ENCODE results near the gene HMX1. TPM values are rescaled to one million over a fixed set of nuclear protein-coding genes. Genes with fewer than 3 reads are reported as not detected.

The HMX1 gene
- total and polyA plus RNA-seq, 2 donors from 2014 or later: not detected

DNA sequence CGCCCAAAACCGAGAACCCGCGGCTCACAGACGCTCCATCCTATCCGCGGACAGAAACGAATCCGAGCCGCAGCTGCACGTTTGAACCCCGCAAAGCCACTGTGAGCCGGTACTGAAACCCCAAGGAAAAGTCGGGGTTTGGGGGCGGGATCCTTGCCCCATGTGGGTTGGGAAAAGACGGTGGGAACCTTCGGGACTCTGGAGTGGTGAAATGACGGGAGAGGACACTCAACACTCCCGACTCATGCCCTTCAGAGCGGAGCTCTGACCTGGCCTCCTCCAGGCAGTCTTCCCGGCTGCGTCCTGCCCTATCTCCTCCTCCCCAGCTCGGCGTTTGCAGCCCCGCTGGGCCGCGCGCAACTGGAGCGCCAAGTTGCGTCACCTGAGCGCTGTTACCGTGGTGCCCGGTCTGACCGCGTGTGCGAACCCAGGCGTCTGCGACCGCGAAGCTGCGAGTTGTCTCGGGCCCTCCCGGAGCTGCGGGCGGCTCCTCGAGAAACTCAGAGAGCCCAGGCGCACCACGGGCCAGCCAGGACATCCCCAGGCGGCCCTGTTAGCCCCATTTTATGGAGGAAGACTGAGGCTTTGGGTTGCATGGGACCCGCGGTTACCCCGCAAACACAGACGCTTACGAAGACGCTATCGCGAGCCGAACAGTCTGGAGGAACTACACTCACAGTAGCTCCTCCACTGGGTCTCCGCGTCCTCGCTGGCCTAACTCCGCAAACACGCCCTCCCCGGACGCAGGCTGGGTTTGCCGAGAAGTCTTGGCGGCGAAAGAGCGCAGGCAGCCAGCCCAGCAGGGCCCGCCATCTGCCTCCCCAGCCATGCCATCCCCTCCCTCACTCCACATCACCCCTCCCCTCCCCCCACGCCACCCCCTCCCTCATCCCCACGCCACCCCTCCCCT lies 20.3 kb upstream of the HMX1 start:
- FAIRE-seq (no peak), DNase-seq (no peak)
- H3K27ac ChIP-seq (ENCODE audit: low read depth in 2 of 2, low read length in 2 of 2): no peak overlapping the region
- TF ChIP-seq, protein P1, sequence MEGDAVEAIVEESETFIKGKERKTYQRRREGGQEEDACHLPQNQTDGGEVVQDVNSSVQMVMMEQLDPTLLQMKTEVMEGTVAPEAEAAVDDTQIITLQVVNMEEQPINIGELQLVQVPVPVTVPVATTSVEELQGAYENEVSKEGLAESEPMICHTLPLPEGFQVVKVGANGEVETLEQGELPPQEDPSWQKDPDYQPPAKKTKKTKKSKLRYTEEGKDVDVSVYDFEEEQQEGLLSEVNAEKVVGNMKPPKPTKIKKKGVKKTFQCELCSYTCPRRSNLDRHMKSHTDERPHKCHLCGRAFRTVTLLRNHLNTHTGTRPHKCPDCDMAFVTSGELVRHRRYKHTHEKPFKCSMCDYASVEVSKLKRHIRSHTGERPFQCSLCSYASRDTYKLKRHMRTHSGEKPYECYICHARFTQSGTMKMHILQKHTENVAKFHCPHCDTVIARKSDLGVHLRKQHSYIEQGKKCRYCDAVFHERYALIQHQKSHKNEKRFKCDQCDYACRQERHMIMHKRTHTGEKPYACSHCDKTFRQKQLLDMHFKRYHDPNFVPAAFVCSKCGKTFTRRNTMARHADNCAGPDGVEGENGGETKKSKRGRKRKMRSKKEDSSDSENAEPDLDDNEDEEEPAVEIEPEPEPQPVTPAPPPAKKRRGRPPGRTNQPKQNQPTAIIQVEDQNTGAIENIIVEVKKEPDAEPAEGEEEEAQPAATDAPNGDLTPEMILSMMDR (IDR thresholded peaks at IDR 0.05; ENCODE audit: borderline replicate concordance, extremely low read depth, insufficient read depth): no peak
- intact Hi-C loops (cut with DNase I): no loop called here
- no peak overlapping the region for H3K9ac ChIP-seq (ENCODE audit: low read length in 3 of 3)
- no peak overlapping the region for H3K4me3 ChIP-seq (ENCODE audit: low read length in 3 of 3)
- H3K4me1 ChIP-seq (ENCODE audit: control insufficient read depth in 2 of 3, insufficient read depth in 2 of 3, low read depth in 1 of 3, low read length in 3 of 3): no peaks in the 10 kb centered on the region
- peaks cover 0 to 4% (median 0%) of the 10 kb centered on the region in 3 donors for H3K9me3 ChIP-seq (ENCODE audit: control insufficient read depth in 2 of 3, insufficient read depth in 1 of 3, low read length in 3 of 3)
- peaks cover 54% of the 10 kb centered on the region for H3K27me3 ChIP-seq (ENCODE audit: control insufficient read depth, insufficient read depth, low read length)
- H3K36me3 ChIP-seq (ENCODE audit: control insufficient read depth in 2 of 3, insufficient read depth in 3 of 3, low read length in 3 of 3): no peaks in the 10 kb centered on the region

DNA sequence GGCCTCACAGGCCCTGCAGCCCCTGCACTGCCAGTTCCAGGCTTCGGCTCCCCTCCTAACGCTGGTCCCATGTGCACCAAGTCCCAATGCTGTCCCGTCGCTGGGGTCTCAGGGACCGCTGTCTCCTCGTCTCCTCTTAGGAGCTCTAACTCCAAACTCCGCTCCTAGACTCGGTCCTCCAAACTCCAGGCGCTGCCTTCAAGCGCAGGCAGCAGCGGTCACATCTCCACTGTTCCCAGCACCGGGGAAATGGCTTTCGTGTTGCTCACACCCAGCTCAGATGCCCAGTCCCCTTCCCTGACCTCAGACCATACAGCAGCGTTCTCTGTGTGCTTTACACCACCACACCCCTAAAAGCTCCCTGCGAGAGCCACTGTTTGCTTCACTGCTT lies 19.6 kb upstream of the HMX1 start:
- Histone ChIP-seq H3K27me3 (ENCODE audit: control insufficient read depth, insufficient read depth, low read length) (peaks cover 52% of the 10 kb centered on the region), H3K4me3 (ENCODE audit: low read length in 3 of 3) (no peak overlapping the region), H3K27ac (ENCODE audit: low read depth in 2 of 2, low read length in 2 of 2) (no peak overlapping the region), H3K4me1 (ENCODE audit: control insufficient read depth in 2 of 3, insufficient read depth in 2 of 3, low read depth in 1 of 3, low read length in 3 of 3) (no peaks in the 10 kb centered on the region), H3K9me3 (ENCODE audit: control insufficient read depth in 2 of 3, insufficient read depth in 1 of 3, low read length in 3 of 3) (peaks cover 0 to 6% (median 0%) of the 10 kb centered on the region in 3 donors), H3K9ac (ENCODE audit: low read length in 3 of 3) (no peak overlapping the region), H3K36me3 (ENCODE audit: control insufficient read depth in 2 of 3, insufficient read depth in 3 of 3, low read length in 3 of 3) (no peaks in the 10 kb centered on the region)
- no peak for DNase-seq
- no peak for FAIRE-seq
- intact Hi-C loops (cut with DNase I): no loop called here
- TF ChIP-seq, protein P1 (IDR thresholded peaks at IDR 0.05; ENCODE audit: borderline replicate concordance, extremely low read depth, insufficient read depth): no peak

GRCh38 chr4:8888856-8889255 lies 17.2 kb upstream of the HMX1 start:
- Histone ChIP-seq H3K9me3 (ENCODE audit: control insufficient read depth in 2 of 3, insufficient read depth in 1 of 3, low read length in 3 of 3) (peaks cover 0 to 6% (median 0%) of the 10 kb centered on the region in 3 donors), H3K4me1 (ENCODE audit: control insufficient read depth in 2 of 3, insufficient read depth in 2 of 3, low read depth in 1 of 3, low read length in 3 of 3) (no peaks in the 10 kb centered on the region), H3K27ac (ENCODE audit: low read depth in 2 of 2, low read length in 2 of 2) (no peak overlapping the region), H3K36me3 (ENCODE audit: control insufficient read depth in 2 of 3, insufficient read depth in 3 of 3, low read length in 3 of 3) (no peaks in the 10 kb centered on the region), H3K4me3 (ENCODE audit: low read length in 3 of 3) (no peak overlapping the region), H3K9ac (ENCODE audit: low read length in 3 of 3) (no peak overlapping the region), H3K27me3 (ENCODE audit: control insufficient read depth, insufficient read depth, low read length) (peaks cover 46% of the 10 kb centered on the region)
- DNase-seq (no peak), FAIRE-seq (no peak)
- TF ChIP-seq, protein P1 (IDR thresholded peaks at IDR 0.05; ENCODE audit: borderline replicate concordance, extremely low read depth, insufficient read depth): no peak
- intact Hi-C loops (cut with DNase I): no loop called here

All from kidney (tissue), 14 donors.